H1 (cell line): ENCODE measurements around the gene RHOBTB1. TPM values are rescaled to one million over a fixed set of nuclear protein-coding genes. Genes with fewer than 3 reads are reported as not detected.
A peak's percentile ranks its signal among the peaks of the same experiment; 100 is the strongest.

Source experiments
- CTCF ChIA-PET: fragments of 300-600 bp; sonication (Branson Sonifier 250); formaldehyde crosslinking; loops from one replicate; lab custom pipeline; 2021; ENCODE audit not compliant: partially characterized antibody; lab: Charles Lee
- POLR2A ChIA-PET: fragments of 300-600 bp; sonication (Branson Sonifier 250); formaldehyde crosslinking; loops from one replicate; lab custom pipeline; 2021; ENCODE audit warnings: inconsistent platforms; ENCODE audit not compliant: partially characterized antibody; lab: Charles Lee
- DNase-seq, 2 experiments: peaks; one replicate each; pipeline versions ENCODE4 v3.0.0 to v3.0.0-alpha.2; 2010 to 2022; ENCODE audit warnings: low spot score in 2 of 2, low read depth in 1 of 2, mixed read lengths in 1 of 2
- FAIRE-seq: peaks from 2 replicates; lab custom pipeline; 2011; peaks lifted over from hg19 to GRCh38; lab: Jason Lieb, UNC
- H2AFZ ChIP-seq: 2 replicates; pipeline ENCODE4 v1.8.1; 2012; ENCODE audit warnings: low read length, inconsistent platforms
- H2AK5ac ChIP-seq: 2 replicates; pipeline ENCODE4 v1.6.1; 2013; ENCODE audit warnings: low read depth, low read length
- H2BK120ac ChIP-seq: replicated peaks from 2 replicates; pipeline ENCODE3; 2013; ENCODE audit warnings: low read depth, low read length, inconsistent platforms
- H2BK12ac ChIP-seq: 2 replicates; pipeline ENCODE4 v1.6.1; 2013; ENCODE audit warnings: low read depth, low read length
- H2BK15ac ChIP-seq: 2 replicates; pipeline ENCODE4 v1.6.1; 2013; ENCODE audit warnings: low read length
- H2BK20ac ChIP-seq: 2 replicates; pipeline ENCODE4 v1.6.1; 2013; ENCODE audit warnings: low read length
- H2BK5ac ChIP-seq: 2 replicates; pipeline ENCODE4 v1.6.1; 2013; ENCODE audit warnings: low read depth, low read length
- H3K14ac ChIP-seq: 2 replicates; pipeline ENCODE4 v1.6.1; 2013; ENCODE audit warnings: inconsistent platforms; ENCODE audit not compliant: insufficient read length
- H3K18ac ChIP-seq: 2 replicates; pipeline ENCODE4 v1.6.1; 2013; ENCODE audit warnings: low read length; ENCODE audit errors: extremely low read depth
- H3K23ac ChIP-seq: 2 replicates; pipeline ENCODE4 v1.6.1; 2013; ENCODE audit warnings: inconsistent platforms; ENCODE audit not compliant: insufficient read length
- H3K23me2 ChIP-seq: 2 replicates; pipeline ENCODE4 v1.6.1; 2013; ENCODE audit warnings: low read depth, low read length
- H3K27ac ChIP-seq: 2 replicates; pipeline ENCODE4 v1.6.1; 2011; ENCODE audit warnings: low read depth, low read length, inconsistent platforms
- H3K27me3 ChIP-seq, 4 experiments: replicated peaks in 1 of 4; 1 replicate in 1 of 4; 2 replicates in 3 of 4; pipeline versions ENCODE4 v1.6.1 to v1.8.1; 2011 to 2013; ENCODE audit warnings: low read length in 3 of 4, mild to moderate bottlenecking in 3 of 4, inconsistent platforms in 2 of 4, mixed read lengths in 2 of 4, moderate library complexity in 1 of 4; ENCODE audit not compliant: control insufficient read depth in 3 of 4, insufficient read depth in 3 of 4; ENCODE audit errors: extremely low read depth in 1 of 4
- H3K36me3 ChIP-seq, 4 experiments: 2 replicates each; pipeline versions ENCODE4 v1.6.1 to v1.8.1; 2011 to 2013; ENCODE audit warnings: mild to moderate bottlenecking in 4 of 4, low read length in 3 of 4, moderate library complexity in 2 of 4, control low read depth in 1 of 4, inconsistent platforms in 1 of 4; ENCODE audit not compliant: insufficient read depth in 4 of 4, control insufficient read depth in 2 of 4
- H3K4ac ChIP-seq: replicated peaks from 2 replicates; pipeline ENCODE3; 2013; ENCODE audit warnings: low read length, low read depth, mixed read lengths, inconsistent platforms; ENCODE audit not compliant: insufficient read length
- H3K4me1 ChIP-seq, 4 experiments: replicated peaks in 1 of 4; 1 replicate in 1 of 4; 2 replicates in 3 of 4; pipeline versions ENCODE4 v1.6.1 to v1.8.1; 2011 to 2013; ENCODE audit warnings: low read length in 3 of 4, inconsistent platforms in 2 of 4, mixed read lengths in 1 of 4; ENCODE audit not compliant: insufficient read depth in 4 of 4, control insufficient read depth in 3 of 4
- H3K4me2 ChIP-seq, 2 experiments: 2 replicates each; pipeline versions ENCODE4 v1.6.1 to v1.8.1; 2011 to 2013; ENCODE audit warnings: low read depth in 2 of 2, low read length in 2 of 2, control low read depth in 1 of 2, inconsistent platforms in 1 of 2, mild to moderate bottlenecking in 1 of 2; ENCODE audit not compliant: insufficient read depth in 1 of 2
- H3K4me3 ChIP-seq, 4 experiments: fragments of 200-600, 300-600 bp in 1 of 4; sonication (generic), shearing (Covaris generic), sonication (Bioruptor Twin) in 1 of 4; 2 replicates each; pipeline versions ENCODE4 v1.5.1 to v1.8.1; 2011 to 2016; ENCODE audit warnings: low read length in 4 of 4, low read depth in 3 of 4, control low read depth in 2 of 4, inconsistent platforms in 2 of 4, mild to moderate bottlenecking in 2 of 4, mixed read lengths in 1 of 4, moderate library complexity in 1 of 4; ENCODE audit not compliant: insufficient read depth in 2 of 4; ENCODE audit errors: extremely low read depth in 1 of 4
- H3K56ac ChIP-seq: replicated peaks from 2 replicates; pipeline ENCODE3; 2013; ENCODE audit warnings: low read depth, mild to moderate bottlenecking, mixed read lengths, low read length, inconsistent platforms; ENCODE audit not compliant: insufficient read length
- H3K79me1 ChIP-seq: 2 replicates; pipeline ENCODE4 v1.6.1; 2013; ENCODE audit warnings: low read depth, low read length, control low read depth
- H3K79me2 ChIP-seq, 2 experiments: 2 replicates each; pipeline versions ENCODE4 v1.6.1 to v1.8.1; 2012 to 2013; ENCODE audit warnings: low read length in 2 of 2, mild to moderate bottlenecking in 2 of 2, inconsistent platforms in 1 of 2; ENCODE audit not compliant: insufficient read depth in 2 of 2, control insufficient read depth in 1 of 2
- H3K9ac ChIP-seq, 4 experiments: replicated peaks in 1 of 4; 1 replicate in 1 of 4; 2 replicates in 3 of 4; pipeline versions ENCODE4 v1.6.1 to v1.8.1; 2011 to 2013; ENCODE audit warnings: low read depth in 3 of 4, low read length in 3 of 4, control low read depth in 2 of 4, mild to moderate bottlenecking in 2 of 4, moderate library complexity in 2 of 4, inconsistent platforms in 1 of 4; ENCODE audit errors: extremely low read depth in 1 of 4
- H3K9me3 ChIP-seq, 2 experiments: 2 replicates each; pipeline versions ENCODE4 v1.6.1 to v1.8.1; 2012 to 2013; ENCODE audit warnings: mild to moderate bottlenecking in 2 of 2, moderate library complexity in 2 of 2, control low read depth in 1 of 2, inconsistent platforms in 1 of 2, low read depth in 1 of 2, low read length in 1 of 2, mixed read lengths in 1 of 2; ENCODE audit not compliant: insufficient read depth in 2 of 2
- H4K20me1 ChIP-seq, 2 experiments: replicated peaks in 1 of 2; 2 replicates each; pipeline versions ENCODE3 to v1.8.1; 2011 to 2013; ENCODE audit warnings: inconsistent platforms in 2 of 2, low read length in 2 of 2, mild to moderate bottlenecking in 1 of 2; ENCODE audit not compliant: insufficient read depth in 2 of 2, control insufficient read depth in 1 of 2
- H4K5ac ChIP-seq: 2 replicates; pipeline ENCODE4 v1.6.1; 2013; ENCODE audit warnings: low read length, low read depth, mixed read lengths, inconsistent platforms; ENCODE audit not compliant: insufficient read length
- H4K8ac ChIP-seq: 2 replicates; pipeline ENCODE4 v1.8.0; 2013; ENCODE audit warnings: mild to moderate bottlenecking, moderate library complexity, low read length, inconsistent platforms; ENCODE audit not compliant: insufficient read depth; ENCODE audit errors: extremely low read depth
- H4K91ac ChIP-seq: replicated peaks from 2 replicates; pipeline ENCODE3; 2013; ENCODE audit warnings: low read length, mixed read lengths, inconsistent platforms; ENCODE audit not compliant: insufficient read length
- EZH2 ChIP-seq: fragments of 200-600 bp; sonication (generic); IDR thresholded peaks from 2 replicates; pipeline ENCODE4 v1.7.1; 2012; ENCODE audit warnings: low read depth, mild to moderate bottlenecking, moderate library complexity, low read length, inconsistent platforms; ENCODE audit not compliant: severe bottlenecking
- KDM1A ChIP-seq: fragments of 200-600, 300-600 bp; sonication (generic); IDR thresholded peaks from 2 replicates; pipeline ENCODE4 v1.7.1; 2016; ENCODE audit warnings: mild to moderate bottlenecking, low read length, borderline replicate concordance
- RBBP5 ChIP-seq: IDR thresholded peaks from 2 replicates; pipeline ENCODE4 v1.7.1; 2012; ENCODE audit warnings: low read depth, mild to moderate bottlenecking, inconsistent platforms, low read length, moderate library complexity, borderline replicate concordance
- RFX5 ChIP-seq: IDR thresholded peaks from 2 replicates; pipeline ENCODE4 v1.6.1; 2011; ENCODE audit warnings: low read depth, low read length, improper control_type of control experiment, borderline replicate concordance
- YY1 ChIP-seq: IDR thresholded peaks from 2 replicates; pipeline ENCODE4 v1.6.1; 2011; ENCODE audit warnings: low read depth, mild to moderate bottlenecking, low read length
- WGBS, 2 experiments: shearing (Covaris generic) in 1 of 2; methylation state at CpG; one replicate each; pipeline versions ENCODE4 v1.1.6 to v1.1.7; 2013 to 2015; ENCODE audit warnings: low lambda C conversion rate in 2 of 2, mixed read lengths in 2 of 2, inconsistent platforms in 1 of 2, low coverage in 1 of 2, missing lambda C conversion rate in 1 of 2; ENCODE audit not compliant: insufficient replicate concordance in 2 of 2, insufficient coverage in 1 of 2, insufficient read length in 1 of 2; ENCODE audit errors: extremely low coverage in 1 of 2, missing lambda C conversion rate in 1 of 2; 5-methylcytosine and 5-hydroxymethylcytosine counted together
- polyA plus RNA-seq, 7 experiments: library from polyadenylated mRNA; depleted of rRNA in 3 of 7; stranded (reverse) in 5 of 7; unstranded in 2 of 7; fragments of >200 nt in 5 of 7; fragments of 200-250 nt in 2 of 7; gene quantifications; 1 replicate in 5 of 7; 2 replicates in 1 of 7; 4 replicates in 1 of 7; pipeline versions ENCODE4 v1.2.1 to v1.2.3, GENCODE V29; 2011 to 2013; ENCODE audit warnings: missing spikeins in 2 of 7, mixed read lengths in 2 of 7
- total RNA-seq: library from RNA; stranded (reverse); fragmentation: NEBNext Ultra II Directional; extraction: Animal tissue kit (Norgen Biotek cat#: 25700); gene quantifications from 2 replicates; pipeline ENCODE4 v1.2.1, GENCODE V29; 2021

Gene RHOBTB1
- total and polyA plus RNA-seq, 2 of the 8 experiments (the other 6 are each of a cell fraction or from before 2014, with no cell fraction given): 6.1 to 7.4 TPM

GRCh38 chr10:60827791-60828488 is 116.0 kb downstream of the RHOBTB1 start:
- TF ChIP-seq YY1 (no peak), RBBP5 (no peak), KDM1A (no peak), RFX5 (no peak), EZH2 (no peak)
- TF ChIP-seq, all 59 proteins: peak for 0
- no peak overlapping the region for H3K4me2 ChIP-seq
- no peaks in the 10 kb centered on the region for H4K20me1 ChIP-seq
- H3K27ac ChIP-seq: no peak overlapping the region
- no peak overlapping the region for H2BK5ac ChIP-seq
- H3K9ac ChIP-seq: no peak overlapping the region
- H4K5ac ChIP-seq: no peak overlapping the region
- H2BK15ac ChIP-seq: no peak overlapping the region
- H3K36me3 ChIP-seq: no peaks in the 10 kb centered on the region
- H3K27me3 ChIP-seq: no peaks in the 10 kb centered on the region
- H2AFZ ChIP-seq: no peak overlapping the region
- FAIRE-seq (no peak), DNase-seq (no peak)
- H2BK120ac ChIP-seq: no peak overlapping the region
- no peak overlapping the region for H3K18ac ChIP-seq
- CTCF ChIA-PET: interaction anchor here (1.8 kb wide), 1 partner anchor 9 kb away, joined by 4 read pairs; no protein-coding TSS in a partner anchor
- H2BK12ac ChIP-seq: no peak overlapping the region
- H2BK20ac ChIP-seq: 0 out of 2 replicates have a peak overlapping the region, but pooled peaks have one; percentile 52
- WGBS, 2 experiments: 84% methylated on average over 5 of the region's 5 CpGs; no CpG with 5 or more reads in 1 of the 2 experiments
- no peaks in the 10 kb centered on the region for H3K9me3 ChIP-seq
- H3K79me1 ChIP-seq: no peaks in the 10 kb centered on the region
- no peak overlapping the region for H4K91ac ChIP-seq
- H3K23me2 ChIP-seq: no peaks in the 10 kb centered on the region
- H4K8ac ChIP-seq: no peak overlapping the region
- no peak overlapping the region for H2AK5ac ChIP-seq
- no peak overlapping the region for H3K23ac ChIP-seq
- H3K79me2 ChIP-seq: no peaks in the 10 kb centered on the region
- no peak overlapping the region for H3K4me3 ChIP-seq
- H3K56ac ChIP-seq: no peak overlapping the region
- POLR2A ChIA-PET: no interaction called here
- H3K4ac ChIP-seq: no peak overlapping the region
- no peak overlapping the region for H3K14ac ChIP-seq
- H3K4me1 ChIP-seq: no peaks in the 10 kb centered on the region
